ENCODE measurements around the gene CA10. TPM values are rescaled to one million over a fixed set of nuclear protein-coding genes. Genes with fewer than 3 reads are reported as not detected.

CA10 gene
- total and polyA plus RNA-seq, 2 donors (not counting 3 experiments of a cell fraction or from before 2014, with no cell fraction given): not detected

DNA sequence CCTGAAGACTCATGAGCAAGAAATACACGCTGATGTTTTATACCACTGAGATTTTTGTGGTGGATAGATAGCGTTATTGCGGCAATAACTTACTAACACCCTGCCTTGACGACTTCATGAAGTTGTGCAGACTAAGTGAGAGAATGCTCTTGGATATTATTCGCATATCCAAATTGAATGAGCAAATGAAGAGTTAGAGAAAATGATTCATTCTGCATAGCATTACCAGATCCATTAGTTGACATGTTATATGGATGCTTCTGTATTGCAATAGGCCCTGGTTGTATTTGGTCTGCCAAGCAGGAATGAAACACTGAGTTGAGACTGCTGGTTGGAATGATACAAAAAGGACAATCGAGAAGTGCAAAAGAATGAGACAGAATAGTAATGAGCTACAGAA lies 247.3 kb downstream of the CA10 start:
- Histone ChIP-seq H3K27ac (ENCODE audit: insufficient read depth, low read depth, low read length) (no peak overlapping the region), H3K9ac (replicated peaks; ENCODE audit: extremely low read depth, insufficient read depth, low read length) (no peak overlapping the region), H4K20me1 (replicated peaks; ENCODE audit: control insufficient read depth, extremely low read depth, insufficient read depth, low read length) (no peaks in the 10 kb centered on the region), H3K9me1 (replicated peaks; ENCODE audit: control insufficient read depth, extremely low read depth, insufficient read depth, low read length) (no peaks in the 10 kb centered on the region), H3K4me1 (ENCODE audit: control insufficient read depth, extremely low read depth, insufficient read depth, low read length) (no peaks in the 10 kb centered on the region), H2AFZ (ENCODE audit: low read depth, low read length) (no peak overlapping the region), H3K27me3 (ENCODE audit: control insufficient read depth in 2 of 2, insufficient read depth in 2 of 2, low read length in 2 of 2) (no peaks in the 10 kb centered on the region), H3K4me3 (replicated peaks in 1 of 3; ENCODE audit: insufficient read depth in 1 of 3, low read depth in 1 of 3, low read length in 3 of 3) (no peak overlapping the region), H3K4me2 (ENCODE audit: insufficient read depth, low read length) (no peak overlapping the region), H3K36me3 (ENCODE audit: control insufficient read depth in 2 of 2, extremely low read depth in 1 of 2, insufficient read depth in 2 of 2, low read length in 2 of 2) (no peaks in the 10 kb centered on the region), H3K79me2 (ENCODE audit: control insufficient read depth, insufficient read depth, low read length) (no peaks in the 10 kb centered on the region), H3K9me3 (replicated peaks; ENCODE audit: control insufficient read depth, insufficient read depth, low read length) (peaks cover 11% of the 10 kb centered on the region)
- BruUV-seq (replicated peaks): no TSS peak
- ChIA-PET CTCF (no interaction called here), POLR2A (no interaction called here)
- intact Hi-C loops (cut with micrococcal nuclease): no loop called here
- DNase-seq (ENCODE audit: low read depth, low spot score) (no peak), FAIRE-seq (no peak)
- TF ChIP-seq JUN (IDR thresholded peaks at IDR 0.05; ENCODE audit: borderline replicate concordance, insufficient read depth, insufficient read length, low read depth): no peak
- TF ChIP-seq FOS (IDR thresholded peaks at IDR 0.05; ENCODE audit: borderline replicate concordance, insufficient read depth, low read length): no peak
- TF ChIP-seq POLR2AphosphoS5 (IDR thresholded peaks at IDR 0.05; ENCODE audit: insufficient read depth, low read depth, low read length): no peak
- no peak for TF ChIP-seq POLR2A (IDR thresholded peaks at IDR 0.05; ENCODE audit: low read depth, low read length)
- dilution Hi-C loops (cut with MboI; ENCODE audit: extremely low pct_ligation_motif_present, low sequenced_read_pairs): no loop called here

DNA sequence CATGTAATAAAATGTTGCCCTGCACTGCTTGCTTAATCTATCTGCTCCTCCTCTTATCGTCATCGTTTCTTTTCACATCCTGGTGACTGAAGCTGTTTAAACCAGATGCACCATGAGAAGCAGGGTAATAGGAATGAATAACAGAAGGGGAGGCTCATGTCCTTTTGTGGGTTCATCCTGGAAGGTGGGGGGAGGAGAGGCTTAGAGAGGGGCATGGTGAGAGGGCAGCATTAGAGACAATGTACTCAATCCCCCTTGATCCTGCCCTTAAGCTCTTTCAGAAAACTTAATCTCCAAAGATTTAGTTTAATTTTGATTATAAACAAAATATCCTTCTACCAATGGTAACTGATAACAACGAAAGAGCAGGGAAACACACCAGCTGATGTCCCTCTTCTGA lies 248.5 kb downstream of the CA10 start:
- peaks cover 11% of the 10 kb centered on the region for H3K9me3 ChIP-seq (replicated peaks; ENCODE audit: control insufficient read depth, insufficient read depth, low read length)
- no peaks in the 10 kb centered on the region for H4K20me1 ChIP-seq (replicated peaks; ENCODE audit: control insufficient read depth, extremely low read depth, insufficient read depth, low read length)
- intact Hi-C loops (cut with micrococcal nuclease) (no loop called here), dilution Hi-C loops (cut with MboI; ENCODE audit: extremely low pct_ligation_motif_present, low sequenced_read_pairs) (no loop called here)
- no peak overlapping the region for H3K27ac ChIP-seq (ENCODE audit: insufficient read depth, low read depth, low read length)
- H3K9me1 ChIP-seq (replicated peaks; ENCODE audit: control insufficient read depth, extremely low read depth, insufficient read depth, low read length): no peaks in the 10 kb centered on the region
- H3K4me3 ChIP-seq (replicated peaks in 1 of 3; ENCODE audit: insufficient read depth in 1 of 3, low read depth in 1 of 3, low read length in 3 of 3): no peak overlapping the region
- BruUV-seq (replicated peaks): no TSS peak
- H3K27me3 ChIP-seq (ENCODE audit: control insufficient read depth in 2 of 2, insufficient read depth in 2 of 2, low read length in 2 of 2): no peaks in the 10 kb centered on the region
- ChIA-PET CTCF (no interaction called here), POLR2A (no interaction called here)
- H3K9ac ChIP-seq (replicated peaks; ENCODE audit: extremely low read depth, insufficient read depth, low read length): no peak overlapping the region
- TF ChIP-seq GATA2 (IDR thresholded peaks at IDR 0.05; ENCODE audit: insufficient read depth, insufficient read length, low read depth, low read length) (no peak), FOS (IDR thresholded peaks at IDR 0.05; ENCODE audit: borderline replicate concordance, insufficient read depth, low read length) (no peak), POLR2AphosphoS5 (IDR thresholded peaks at IDR 0.05; ENCODE audit: insufficient read depth, low read depth, low read length) (no peak), POLR2A (IDR thresholded peaks at IDR 0.05; ENCODE audit: low read depth, low read length) (no peak), EZH2 (IDR thresholded peaks at IDR 0.05; ENCODE audit: borderline replicate concordance, low read depth, low read length, severe bottlenecking) (no peak), JUN (IDR thresholded peaks at IDR 0.05; ENCODE audit: borderline replicate concordance, insufficient read depth, insufficient read length, low read depth) (no peak), MYC (IDR thresholded peaks at IDR 0.05; ENCODE audit: low read depth, low read length) (no peak)
- TF ChIP-seq, protein P1, sequence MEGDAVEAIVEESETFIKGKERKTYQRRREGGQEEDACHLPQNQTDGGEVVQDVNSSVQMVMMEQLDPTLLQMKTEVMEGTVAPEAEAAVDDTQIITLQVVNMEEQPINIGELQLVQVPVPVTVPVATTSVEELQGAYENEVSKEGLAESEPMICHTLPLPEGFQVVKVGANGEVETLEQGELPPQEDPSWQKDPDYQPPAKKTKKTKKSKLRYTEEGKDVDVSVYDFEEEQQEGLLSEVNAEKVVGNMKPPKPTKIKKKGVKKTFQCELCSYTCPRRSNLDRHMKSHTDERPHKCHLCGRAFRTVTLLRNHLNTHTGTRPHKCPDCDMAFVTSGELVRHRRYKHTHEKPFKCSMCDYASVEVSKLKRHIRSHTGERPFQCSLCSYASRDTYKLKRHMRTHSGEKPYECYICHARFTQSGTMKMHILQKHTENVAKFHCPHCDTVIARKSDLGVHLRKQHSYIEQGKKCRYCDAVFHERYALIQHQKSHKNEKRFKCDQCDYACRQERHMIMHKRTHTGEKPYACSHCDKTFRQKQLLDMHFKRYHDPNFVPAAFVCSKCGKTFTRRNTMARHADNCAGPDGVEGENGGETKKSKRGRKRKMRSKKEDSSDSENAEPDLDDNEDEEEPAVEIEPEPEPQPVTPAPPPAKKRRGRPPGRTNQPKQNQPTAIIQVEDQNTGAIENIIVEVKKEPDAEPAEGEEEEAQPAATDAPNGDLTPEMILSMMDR (IDR thresholded peaks at IDR 0.05; ENCODE audit: extremely low read depth in 1 of 2, insufficient read depth in 1 of 2, low read depth in 1 of 2, low read length in 2 of 2): no peak
- TF ChIP-seq, protein P2, sequence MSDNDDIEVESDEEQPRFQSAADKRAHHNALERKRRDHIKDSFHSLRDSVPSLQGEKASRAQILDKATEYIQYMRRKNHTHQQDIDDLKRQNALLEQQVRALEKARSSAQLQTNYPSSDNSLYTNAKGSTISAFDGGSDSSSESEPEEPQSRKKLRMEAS (IDR thresholded peaks at IDR 0.05; ENCODE audit: insufficient read depth, insufficient read length): no peak
- DNase-seq (ENCODE audit: low read depth, low spot score): no peak
- H3K36me3 ChIP-seq (ENCODE audit: control insufficient read depth in 2 of 2, extremely low read depth in 1 of 2, insufficient read depth in 2 of 2, low read length in 2 of 2): no peaks in the 10 kb centered on the region
- no peak overlapping the region for H3K4me2 ChIP-seq (ENCODE audit: insufficient read depth, low read length)
- H2AFZ ChIP-seq (ENCODE audit: low read depth, low read length): no peak overlapping the region
- no peaks in the 10 kb centered on the region for H3K4me1 ChIP-seq (ENCODE audit: control insufficient read depth, extremely low read depth, insufficient read depth, low read length)
- no peak for FAIRE-seq
- H3K79me2 ChIP-seq (ENCODE audit: control insufficient read depth, insufficient read depth, low read length): no peaks in the 10 kb centered on the region
